SHP77 treated with DMSO at 0.1 percent for 48 hours (cell line): Measurements from ENCODE around the gene FXYD6.

Experiments
- DNase-seq: peaks from one replicate; lab custom pipeline; 2025; lab: John Stamatoyannopoulos, UW

The FXYD6 gene

DNA sequence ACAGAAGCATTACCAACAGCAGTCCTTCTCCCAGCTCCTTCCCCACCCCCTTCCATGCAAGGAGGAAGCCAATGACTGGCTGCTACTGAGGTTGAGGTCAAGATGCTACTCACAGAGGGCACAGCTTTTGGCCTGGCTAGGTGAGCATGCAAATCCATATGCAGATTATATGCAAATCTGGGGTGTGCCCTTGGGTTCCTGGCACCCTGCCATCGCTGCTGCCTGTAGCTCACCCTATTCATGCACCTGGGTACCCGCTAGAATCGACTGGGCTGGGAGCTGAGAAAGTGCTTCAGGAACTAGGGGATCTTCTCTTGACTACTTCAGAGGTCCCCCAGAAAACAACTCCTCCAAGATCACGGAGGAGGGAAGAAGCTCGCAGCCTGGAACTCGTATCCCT is 83.5 kb downstream of the FXYD6 start:
- DNase-seq = no peak

- DNase-seq = no peak
Measured at GRCh38 chr11:117792241-117792640, 84.2 kb downstream of the FXYD6 start.

DNA sequence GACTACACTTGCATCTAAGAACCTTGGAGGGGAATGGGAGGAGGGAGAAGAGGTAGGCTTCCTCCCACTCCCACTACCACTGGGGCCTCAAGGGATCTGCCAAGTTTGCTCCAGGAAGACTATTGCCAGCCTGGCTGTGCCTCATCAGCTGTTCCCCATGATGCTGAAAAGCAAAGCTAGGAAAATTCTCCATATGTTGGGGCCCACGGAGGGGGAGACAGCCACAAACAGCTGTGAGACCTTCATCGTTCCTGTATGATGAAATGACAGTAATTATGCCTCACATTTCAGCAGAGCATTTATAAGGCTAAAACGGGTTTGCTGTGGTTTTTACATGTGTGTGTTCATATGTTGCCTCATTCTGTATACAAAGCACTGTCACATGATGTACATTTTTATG is 86.2 kb downstream of the FXYD6 start:
- no peak for DNase-seq

- DNase-seq = no peak
Measured at GRCh38 chr11:117789241-117789640, 87.2 kb downstream of the FXYD6 start.
